ENCODE results near the gene NPTN. TPM values are rescaled to one million over a fixed set of nuclear protein-coding genes. Genes with fewer than 3 reads are reported as not detected.
"Not testable (repeated sequence)": the region's sequence is repeated elsewhere in the genome, so short reads cannot be mapped to it uniquely, and the experiment has no call there.

NPTN gene
- polyA plus RNA-seq, 3 donors = 178 to 181 (median 179) TPM

- DNase-seq = no peak
These were observed 28.7 kb downstream of the NPTN start for GRCh38 chr15:73604477-73604876.

GRCh38 chr15:73602992-73603391, 30.2 kb downstream of the NPTN start:
- DNase-seq = no peak

GRCh38 chr15:73602446-73602843, 30.7 kb downstream of the NPTN start:
- DNase-seq = no peak

- DNase-seq = peak; percentile 41
These were observed 31.4 kb downstream of the NPTN start for GRCh38 chr15:73601451-73602445.

GRCh38 chr15:73600413-73601335, 32.5 kb downstream of the NPTN start:
- no peak for DNase-seq

GRCh38 chr15:73599934-73600333, 33.3 kb downstream of the NPTN start:
- DNase-seq = no peak

- peak; percentile 47 for DNase-seq
These were observed 34.5 kb downstream of the NPTN start for GRCh38 chr15:73598530-73599160.

GRCh38 chr15:73597036-73597638, 36.1 kb downstream of the NPTN start:
- DNase-seq = no peak

- no peak for DNase-seq
These were observed 37.0 kb downstream of the NPTN start for GRCh38 chr15:73596174-73596573.

GRCh38 chr15:73594109-73594508, 39.1 kb downstream of the NPTN start:
- DNase-seq = no peak

GRCh38 chr15:73593304-73594074, 39.7 kb downstream of the NPTN start:
- no peak for DNase-seq

- no peak for DNase-seq
These were observed 42.9 kb downstream of the NPTN start for GRCh38 chr15:73590263-73590662.

- DNase-seq = no peak
These were observed 43.4 kb downstream of the NPTN start for GRCh38 chr15:73589766-73590165.

GRCh38 chr15:73585871-73586654, 47.1 kb downstream of the NPTN start:
- DNase-seq = no peak

- no peak for DNase-seq
These were observed 48.3 kb downstream of the NPTN start for GRCh38 chr15:73584699-73585420.

GRCh38 chr15:73583544-73583943, 49.6 kb downstream of the NPTN start:
- no peak for DNase-seq

- no peak for DNase-seq
These were observed 50.3 kb downstream of the NPTN start for GRCh38 chr15:73582851-73583379.

- no peak for DNase-seq
These were observed 55.2 kb downstream of the NPTN start for GRCh38 chr15:73578026-73578425.

GRCh38 chr15:73577593-73577992, 55.6 kb downstream of the NPTN start:
- DNase-seq = not testable (repeated sequence)

Data from renal pelvis (tissue), 4 donors.